Measurements from ENCODE around the gene NPB.
A peak's percentile ranks its signal among the peaks of the same experiment; 100 is the strongest.

- TF ChIP-seq POLR2AphosphoS5 (IDR thresholded peaks at IDR 0.05; ENCODE audit: insufficient read depth in 1 of 2, low read depth in 1 of 2), result peak in 1 of 2 donors; percentile 31
- no peak for TF ChIP-seq CTCF (IDR thresholded peaks at IDR 0.05)
- TF ChIP-seq POLR2A (IDR thresholded peaks at IDR 0.05), result peak in 1 of 2 donors; percentile 14
Measured at GRCh38 chr17:81916234-81917001, 14.4 kb downstream of the NPB start.

Measured in vagina (tissue), 2 donors.